Esophagus (tissue), 2 donors: ENCODE data around the gene PLOD3. TPM values are rescaled to one million over a fixed set of nuclear protein-coding genes. Genes with fewer than 3 reads are reported as not detected.
"Not testable (repeated sequence)": the region's sequence is repeated elsewhere in the genome, so short reads cannot be mapped to it uniquely, and the experiment has no call there.

Source experiments
- H3K27ac ChIP-seq, 2 donors: one replicate each; pipeline ENCODE4 v1.5.1; 2013; ENCODE audit warnings: low read depth in 2 of 2, mild to moderate bottlenecking in 2 of 2, inconsistent platforms in 1 of 2, low read length in 1 of 2, moderate library complexity in 1 of 2
- H3K27me3 ChIP-seq, 2 donors: one replicate each; pipeline ENCODE4 v1.6.1; 2013; ENCODE audit warnings: low read length in 2 of 2, control low read depth in 1 of 2, mild to moderate bottlenecking in 1 of 2; ENCODE audit not compliant: insufficient read depth in 2 of 2, control insufficient read depth in 1 of 2
- H3K36me3 ChIP-seq, 2 donors: one replicate each; pipeline ENCODE4 v1.6.1; 2013; ENCODE audit warnings: low read length in 1 of 2; ENCODE audit not compliant: control insufficient read depth in 2 of 2, insufficient read depth in 2 of 2
- H3K4me1 ChIP-seq, 2 donors: one replicate each; pipeline ENCODE4 v1.6.1; 2013; ENCODE audit warnings: low read length in 1 of 2; ENCODE audit not compliant: control insufficient read depth in 2 of 2, insufficient read depth in 2 of 2
- H3K4me3 ChIP-seq, 2 donors: one replicate each; pipeline ENCODE4 v1.5.1; 2013; ENCODE audit warnings: low read length in 2 of 2, mild to moderate bottlenecking in 2 of 2, low read depth in 1 of 2, moderate library complexity in 1 of 2
- H3K9me3 ChIP-seq, 2 donors: one replicate each; pipeline ENCODE4 v1.6.1; 2013; ENCODE audit warnings: mild to moderate bottlenecking in 2 of 2, low read depth in 1 of 2, low read length in 1 of 2, moderate library complexity in 1 of 2; ENCODE audit not compliant: control insufficient read depth in 2 of 2, insufficient read depth in 1 of 2
- WGBS, 2 donors: extraction: QIAGEN DNeasy Blood & Tissue Kit; methylation state at CpG; one replicate each; pipeline ENCODE4 v1.1.7; 2013; 5-methylcytosine and 5-hydroxymethylcytosine counted together
- polyA plus RNA-seq, 2 donors: library from polyadenylated mRNA; stranded (reverse); fragments of 200-250 nt; gene quantifications; one replicate each; pipeline ENCODE4 v1.2.3, GENCODE V29; 2013
- donor health status: healthy with polysubstance abuse.
- donor health status: Bipolar disorder and iron deficiency.

PLOD3 gene
- polyA plus RNA-seq, 2 donors: 9.2 to 9.7 TPM

- Histone ChIP-seq H3K9me3 (no peaks in the 10 kb centered on the region), H3K4me1 (peaks cover 0 to 7% of the 10 kb centered on the region in 2 donors), H3K36me3 (no peaks in the 10 kb centered on the region), H3K27ac (no peak overlapping the region), H3K4me3 (no peak overlapping the region), H3K27me3 (peaks cover 0 to 24% of the 10 kb centered on the region in 2 donors)
- 82 to 83% methylated on average over 5 of the region's 5 CpGs for WGBS, 2 donors
These were observed 14.8 kb downstream of the PLOD3 start for GRCh38 chr7:101202603-101202918.

GRCh38 chr7:101201695-101202602, 15.4 kb downstream of the PLOD3 start:
- WGBS, 2 donors: 8 to 10% methylated on average over 73 to 75 of the region's 75 CpGs
- peak overlapping the region in 1 of 2 donors; percentile 14 for H3K4me3 ChIP-seq

GRCh38 chr7:101200862-101201599, 16.4 kb downstream of the PLOD3 start, which contains the start of gene MOGAT3:
Gene MOGAT3 (minus strand): TSS chr7:101201036. CDS start chr7:101200854, 182 bp downstream.
- H3K4me3 ChIP-seq: peak within 1 kb of the TSS in 1 of 2 donors; percentile 14
- peaks cover 0 to 24% of the 10 kb centered on the region in 2 donors for H3K27me3 ChIP-seq
- 35 to 36% methylated on average over 21 of the region's 21 CpGs for whole genome bisulfite sequencing, 2 donors

More at GRCh38 chr7:101201695-101202602, 15.4 kb downstream of the PLOD3 start:
- Histone ChIP-seq H3K36me3 (no peaks in the 10 kb centered on the region), H3K4me1 (peaks cover 0 to 7% of the 10 kb centered on the region in 2 donors), H3K27me3 (peaks cover 0 to 24% of the 10 kb centered on the region in 2 donors), H3K27ac (no peak overlapping the region), H3K9me3 (no peaks in the 10 kb centered on the region)

GRCh38 chr7:101200504-101200861, 16.9 kb downstream of the PLOD3 start:
- peaks cover 0 to 7% of the 10 kb centered on the region in 2 donors for H3K4me1 ChIP-seq
- no peaks in the 10 kb centered on the region for H3K36me3 ChIP-seq
- WGBS, 2 donors: 80 to 88% methylated on average over 2 of the region's 2 CpGs
- H3K27me3 ChIP-seq: peaks cover 0 to 24% of the 10 kb centered on the region in 2 donors
- H3K27ac ChIP-seq: no peak overlapping the region
- no peaks in the 10 kb centered on the region for H3K9me3 ChIP-seq
- H3K4me3 ChIP-seq: no peak overlapping the region

More at GRCh38 chr7:101200862-101201599, 16.4 kb downstream of the PLOD3 start, which contains the start of gene MOGAT3:
- Histone ChIP-seq H3K4me1 (peaks cover 0 to 7% of the 10 kb centered on the region in 2 donors), H3K36me3 (no peaks in the 10 kb centered on the region), H3K27ac (no peak within 1 kb of the TSS), H3K9me3 (no peaks in the 10 kb centered on the region)

- 86 to 92% methylated on average over 10 of the region's 10 CpGs for WGBS, 2 donors
- not testable (repeated sequence) for H3K4me3 ChIP-seq, H3K9me3 ChIP-seq, H3K4me1 ChIP-seq, H3K36me3 ChIP-seq, H3K27ac ChIP-seq
- H3K27me3 ChIP-seq: peaks cover 0 to 24% of the 10 kb centered on the region in 2 donors
These were observed 17.9 kb downstream of the PLOD3 start for GRCh38 chr7:101199522-101199921.

GRCh38 chr7:101198476-101198875, 18.9 kb downstream of the PLOD3 start:
- H3K27me3 ChIP-seq: peaks cover 0 to 24% of the 10 kb centered on the region in 2 donors

GRCh38 chr7:101197991-101198390, 19.4 kb downstream of the PLOD3 start:
- Histone ChIP-seq H3K27me3 (peaks cover 0 to 19% of the 10 kb centered on the region in 2 donors), H3K9me3 (no peaks in the 10 kb centered on the region), H3K4me1 (peaks cover 0 to 7% of the 10 kb centered on the region in 2 donors), H3K27ac (no peak overlapping the region), H3K36me3 (no peaks in the 10 kb centered on the region), H3K4me3 (no peak overlapping the region)
- WGBS, 2 donors: 77 to 78% methylated on average over 21 of the region's 21 CpGs

More at GRCh38 chr7:101198476-101198875, 18.9 kb downstream of the PLOD3 start:
- Histone ChIP-seq H3K36me3 (no peaks in the 10 kb centered on the region), H3K27ac (no peak overlapping the region), H3K4me3 (no peak overlapping the region), H3K9me3 (no peaks in the 10 kb centered on the region), H3K4me1 (peaks cover 0 to 7% of the 10 kb centered on the region in 2 donors)
- WGBS, 2 donors: 72 to 79% methylated on average over 14 of the region's 14 CpGs

GRCh38 chr7:101195884-101196283, 21.5 kb downstream of the PLOD3 start:
- Histone ChIP-seq H3K4me3 (no peak overlapping the region), H3K9me3 (no peaks in the 10 kb centered on the region), H3K27ac (no peak overlapping the region), H3K27me3 (peaks cover 0 to 4% of the 10 kb centered on the region in 2 donors), H3K36me3 (no peaks in the 10 kb centered on the region), H3K4me1 (no peaks in the 10 kb centered on the region)
- 85 to 87% methylated on average over 17 of the region's 17 CpGs for WGBS, 2 donors

- 74 to 78% methylated on average over 8 of the region's 8 CpGs for WGBS, 2 donors
- H3K4me1 ChIP-seq: no peaks in the 10 kb centered on the region
- no peaks in the 10 kb centered on the region for H3K36me3 ChIP-seq
These were observed 28.3 kb downstream of the PLOD3 start for GRCh38 chr7:101189109-101189508.

More at GRCh38 chr7:101189109-101189508, 28.3 kb downstream of the PLOD3 start:
- Histone ChIP-seq H3K4me3 (no peak overlapping the region), H3K27me3 (no peaks in the 10 kb centered on the region), H3K27ac (no peak overlapping the region), H3K9me3 (no peaks in the 10 kb centered on the region)
